HG03457 (cell line): ENCODE measurements around the gene ANXA5.
"Not testable (repeated sequence)": the region's sequence is repeated elsewhere in the genome, so short reads cannot be mapped to it uniquely, and the experiment has no call there.

Source experiments
- ATAC-seq: cut with Tn5 transposase; IDR thresholded peaks from one replicate; pipeline ENCODE4 v1.9.1; 2021; ENCODE audit warnings: moderate number of reproducible peaks; ENCODE audit not compliant: unreplicated experiment

The ANXA5 gene

GRCh38 chr4:121679951-121680350 lies 16.8 kb downstream of the ANXA5 start:
- ATAC-seq: no peak

- no peak for ATAC-seq
Measured at GRCh38 chr4:121679267-121679666, 17.5 kb downstream of the ANXA5 start.

DNA sequence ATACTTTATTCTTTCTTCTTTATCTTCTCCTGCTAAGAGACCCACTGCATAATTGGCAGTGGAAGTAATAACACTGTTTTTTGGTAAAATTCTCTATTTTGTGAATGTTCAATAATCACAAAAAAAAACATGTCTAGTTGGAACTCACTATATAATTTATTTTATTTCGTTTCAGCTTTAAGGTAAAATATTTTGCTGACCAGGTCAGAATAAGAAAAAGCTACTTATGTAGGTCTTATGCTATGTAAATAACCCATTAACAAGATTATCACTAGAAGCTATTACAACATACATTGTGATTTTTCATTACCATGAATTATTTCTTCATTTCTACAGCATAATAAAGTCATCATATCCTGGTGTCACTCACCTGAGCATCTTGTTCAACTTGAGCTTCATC lies 19.3 kb downstream of the ANXA5 start:
- ATAC-seq: no peak

GRCh38 chr4:121676345-121677075 lies 20.3 kb downstream of the ANXA5 start:
- ATAC-seq: no peak

- no peak for ATAC-seq
Measured at GRCh38 chr4:121675715-121676114, 21.1 kb downstream of the ANXA5 start.

DNA sequence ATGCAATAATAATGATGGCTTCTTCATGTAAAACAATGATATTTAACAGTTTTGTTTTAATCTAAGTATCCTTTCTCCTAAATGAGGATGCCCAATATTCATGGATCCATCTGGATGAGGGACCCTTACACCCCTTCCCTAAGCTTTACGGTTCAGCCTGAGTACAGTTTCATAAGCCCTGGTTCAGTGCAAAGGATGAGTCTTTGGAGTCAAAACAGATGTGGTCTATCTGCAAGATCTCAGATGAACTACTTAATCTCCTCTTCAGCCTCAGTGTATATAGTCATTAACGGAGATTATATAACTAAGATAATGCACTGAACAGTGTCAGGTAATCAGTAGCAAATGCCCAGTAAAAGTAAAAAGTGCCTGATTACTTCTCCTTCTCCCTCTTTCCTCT lies 22.1 kb downstream of the ANXA5 start:
- ATAC-seq: no peak

GRCh38 chr4:121674191-121674590 lies 22.6 kb downstream of the ANXA5 start:
- ATAC-seq: no peak

DNA sequence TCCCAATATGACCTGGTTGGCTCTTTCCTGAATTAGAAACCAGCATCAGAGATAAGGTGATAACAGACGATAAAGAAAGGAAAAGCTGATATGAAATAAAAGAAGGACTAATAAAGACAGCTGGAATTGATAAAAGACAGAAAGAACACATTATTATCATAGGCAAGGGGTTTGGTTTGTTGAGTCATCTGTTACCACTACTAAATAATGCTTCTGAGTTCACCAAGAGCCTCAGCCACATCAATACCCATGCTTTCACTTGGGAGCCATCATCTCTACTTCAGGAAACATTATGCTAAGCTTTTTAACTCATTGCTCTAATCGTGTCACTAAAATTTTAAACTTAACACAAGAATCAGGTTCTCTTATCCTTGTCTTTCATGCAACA lies 27.6 kb downstream of the ANXA5 start:
- no peak for ATAC-seq

DNA sequence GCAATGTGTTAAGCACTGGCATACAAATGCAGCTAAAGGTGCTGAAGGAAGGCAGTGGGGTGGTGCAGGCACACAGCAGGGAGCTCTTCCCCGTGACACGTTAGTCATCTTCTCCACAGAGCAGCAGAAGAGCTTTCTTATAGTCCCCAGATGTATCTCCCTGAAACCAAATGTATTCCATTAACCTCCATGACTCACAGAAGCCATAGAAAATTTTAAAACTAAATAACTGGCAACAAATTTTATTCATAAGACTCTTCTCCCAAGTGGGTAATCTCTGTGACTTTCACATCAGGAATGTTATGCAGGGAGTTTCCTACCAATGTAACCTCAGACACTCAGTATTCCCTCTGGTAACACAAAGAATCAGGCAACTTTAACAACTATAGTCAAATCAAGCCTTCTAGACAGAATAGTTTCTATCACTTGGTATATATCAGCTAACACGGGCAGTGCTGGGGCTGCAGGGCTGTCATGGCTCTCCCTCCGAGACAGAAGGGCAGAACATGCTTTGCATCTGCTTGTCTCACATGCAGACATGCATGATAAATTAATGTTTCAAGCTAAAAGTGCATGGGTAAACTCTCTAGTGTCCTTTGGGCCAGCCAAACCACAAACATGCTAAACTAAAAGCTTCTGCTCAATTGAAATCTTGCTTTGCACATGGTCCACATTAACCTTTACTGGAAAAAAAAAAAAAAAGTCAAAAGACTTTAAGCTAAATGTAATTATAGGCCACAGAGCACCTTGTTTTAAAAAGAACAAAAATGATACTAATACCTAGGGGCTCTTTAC lies 28.2 kb downstream of the ANXA5 start:
- ATAC-seq: no peak

DNA sequence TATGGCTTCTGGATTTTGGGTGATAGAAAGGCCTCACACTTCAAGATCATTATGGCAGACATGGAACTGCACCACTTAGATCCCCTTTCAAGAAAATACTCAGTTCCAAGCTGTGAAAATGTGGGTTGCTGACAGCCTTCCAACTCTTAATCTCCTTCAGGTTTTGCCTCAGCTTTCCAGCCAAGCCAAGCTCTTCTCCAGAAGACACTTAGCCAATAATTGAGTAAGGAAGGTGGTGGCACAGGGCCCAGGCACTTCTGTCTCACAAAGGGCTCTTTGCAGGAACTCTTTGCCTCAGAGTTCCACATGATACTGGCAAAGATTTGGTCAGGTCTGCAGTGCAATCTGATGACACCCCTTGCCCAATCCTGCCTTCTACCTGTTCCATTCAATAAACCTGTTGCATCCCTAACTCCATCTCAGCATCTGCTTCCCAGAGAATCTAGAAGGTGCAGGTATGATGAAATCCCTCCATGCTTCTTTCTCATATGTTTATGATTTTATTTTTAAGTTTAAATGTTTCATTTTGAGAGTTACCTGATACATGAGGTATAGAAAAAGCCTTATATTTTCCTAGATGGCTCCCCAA lies 30.6 kb downstream of the ANXA5 start:
- no peak for ATAC-seq

DNA sequence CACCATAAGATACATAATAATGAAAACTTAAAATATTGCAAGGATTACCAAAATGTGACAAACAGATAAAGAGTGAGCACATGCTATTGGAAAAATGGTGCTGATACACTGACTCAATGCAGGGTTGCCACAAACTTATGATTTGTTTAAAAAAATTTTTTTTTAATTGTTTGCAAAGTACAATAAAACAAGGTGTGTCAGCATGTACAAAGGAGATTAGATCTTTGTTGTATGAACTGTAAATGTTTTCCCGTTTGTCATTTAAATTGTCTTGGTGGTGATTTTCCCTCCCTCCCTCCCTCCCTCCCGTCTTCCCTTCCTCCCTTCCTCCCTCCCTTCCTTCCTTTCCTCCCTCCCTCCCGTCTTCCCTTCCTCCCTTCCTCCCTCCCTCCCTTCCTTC lies 31.4 kb downstream of the ANXA5 start:
- ATAC-seq: no peak

DNA sequence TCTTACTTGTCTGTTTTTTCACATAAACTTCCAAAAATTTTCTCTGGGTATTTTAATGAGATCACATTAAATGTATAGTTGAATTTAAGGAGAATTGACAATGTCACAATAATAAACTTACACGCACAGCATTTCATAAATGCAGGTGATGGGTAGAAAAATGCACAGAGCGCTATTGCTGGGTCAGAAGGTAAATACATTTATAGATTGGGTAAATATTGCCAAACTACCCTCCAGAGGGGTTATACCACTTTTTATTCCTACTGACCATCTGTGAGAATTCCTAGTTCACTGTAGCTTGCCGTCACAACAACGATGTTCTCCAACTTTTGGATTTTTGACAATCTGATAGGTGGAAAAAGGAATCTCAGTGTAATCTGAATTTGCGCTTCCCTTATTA lies 34.6 kb downstream of the ANXA5 start:
- no peak for ATAC-seq

- not testable (repeated sequence) for ATAC-seq
Measured at GRCh38 chr4:121660175-121660933, 36.4 kb downstream of the ANXA5 start.

DNA sequence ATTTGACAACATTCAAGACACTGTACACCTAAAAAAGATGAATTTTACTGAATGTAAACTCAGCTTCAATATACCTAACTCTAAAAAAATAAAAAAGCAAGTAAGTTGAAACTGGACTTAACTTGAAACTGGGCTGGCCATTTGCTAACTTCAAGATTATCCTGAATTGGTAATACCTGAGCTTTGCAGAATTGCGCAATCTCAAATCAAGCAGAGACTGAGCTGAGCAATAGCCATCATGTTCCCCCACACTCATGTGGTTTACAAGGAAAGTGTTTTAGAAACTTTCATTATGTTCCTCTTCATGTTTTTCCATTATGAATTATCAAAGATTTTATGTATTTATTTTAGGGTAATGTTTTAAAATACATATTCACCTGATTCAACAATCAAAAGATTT lies 38.7 kb downstream of the ANXA5 start:
- no peak for ATAC-seq

GRCh38 chr4:121656269-121656641 lies 40.5 kb downstream of the ANXA5 start:
- no peak for ATAC-seq

GRCh38 chr4:121655320-121656268 lies 41.2 kb downstream of the ANXA5 start:
- ATAC-seq: no peak

DNA sequence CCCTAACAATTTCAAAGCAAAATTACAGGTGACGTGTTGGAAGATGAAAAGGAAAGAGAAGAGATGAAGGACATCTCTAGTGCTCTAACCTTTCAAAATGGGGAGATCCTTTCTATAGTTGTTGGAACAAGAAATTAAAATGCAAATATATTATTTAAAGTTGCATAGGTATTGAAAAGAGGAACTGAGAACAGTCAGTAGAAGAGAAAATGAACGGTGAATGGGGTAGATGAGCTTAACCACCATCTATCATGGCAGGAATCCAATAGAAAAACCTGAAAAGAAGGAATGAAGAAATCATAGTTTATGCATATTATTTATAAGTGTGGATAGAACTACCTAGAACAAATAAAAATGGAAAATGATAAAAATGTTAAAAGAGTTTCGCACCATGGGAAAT lies 42.0 kb downstream of the ANXA5 start:
- peak; percentile 77 for ATAC-seq

DNA sequence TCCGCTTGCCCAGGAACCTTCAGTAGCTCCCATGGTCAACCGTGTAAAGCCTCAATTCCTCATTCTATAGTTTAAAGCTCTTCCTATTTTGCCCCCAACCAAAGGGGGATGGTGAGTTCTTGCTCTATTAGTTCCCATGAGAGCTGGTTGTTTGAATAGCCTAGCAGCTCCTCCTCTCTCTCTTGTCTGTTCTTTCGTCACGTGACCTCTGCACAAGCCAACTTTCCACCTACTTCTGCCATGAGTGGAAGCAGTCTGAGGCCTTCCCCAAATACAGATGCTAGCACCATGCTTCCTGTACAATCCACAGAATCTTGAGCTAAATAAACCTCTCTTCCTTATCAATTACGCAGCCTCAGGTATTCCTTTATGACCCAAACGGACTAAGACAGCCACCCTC lies 42.8 kb downstream of the ANXA5 start:
- ATAC-seq: no peak

DNA sequence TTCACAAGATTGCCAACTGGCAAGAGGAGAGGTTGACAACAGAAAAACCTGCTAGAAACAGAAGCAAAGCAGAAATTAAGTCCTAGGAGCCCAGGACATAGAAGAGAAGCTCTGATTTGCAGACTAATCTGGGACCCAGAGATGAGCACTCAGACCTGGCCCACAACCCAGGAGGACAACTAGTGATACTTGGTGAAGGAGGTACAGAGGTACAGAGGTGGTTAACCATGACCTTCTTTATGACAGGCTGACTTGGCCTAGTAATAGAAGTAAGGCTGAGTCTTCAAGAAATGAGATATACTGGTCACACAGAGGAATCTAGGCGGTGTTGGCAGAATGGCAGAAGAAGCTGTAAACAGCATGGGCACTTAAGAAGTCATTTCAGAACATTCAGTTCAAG lies 43.6 kb downstream of the ANXA5 start:
- no peak for ATAC-seq

DNA sequence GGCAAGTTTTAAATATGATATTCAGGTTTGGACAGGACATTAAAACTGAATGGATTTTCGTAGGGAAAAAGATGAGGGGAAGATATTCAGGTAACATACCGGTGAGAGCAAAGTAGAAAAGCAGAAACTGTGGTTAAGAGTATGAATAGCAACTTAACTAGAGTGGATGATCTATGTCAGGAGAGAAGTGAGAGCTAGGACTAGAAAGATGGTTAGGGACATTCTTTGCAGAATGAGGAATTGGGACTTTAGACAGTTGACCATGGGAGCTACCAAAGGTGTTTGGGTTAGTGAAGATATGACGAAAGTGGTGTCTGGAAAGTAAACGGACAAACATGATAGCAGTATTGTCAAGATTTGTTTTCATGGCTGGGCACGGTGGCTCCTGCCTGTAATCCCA lies 45.2 kb downstream of the ANXA5 start:
- no peak for ATAC-seq
